ENCODE results near the gene PAQR9. TPM values are rescaled to one million over a fixed set of nuclear protein-coding genes. Genes with fewer than 3 reads are reported as not detected.

The PAQR9 gene
- total RNA-seq, 1 experiment from 2014 or later, result not detected

GRCh38 chr3:142935963-142936362 is 27.5 kb downstream of the PAQR9 start:
- Histone ChIP-seq H3K27ac (no peak overlapping the region), H3K27me3 (replicated peaks) (peaks cover 3% of the 10 kb centered on the region; the same call in 1 of the 2 replicates), H3K4me3 (no peak overlapping the region), H3K9me3 (replicated peaks) (no peaks in the 10 kb centered on the region), H3K36me3 (no peaks in the 10 kb centered on the region), H3K4me1 (replicated peaks) (no peaks in the 10 kb centered on the region)
- DNase-seq (ENCODE audit: low read depth in 1 of 2, low spot score in 2 of 2), result no peak

GRCh38 chr3:142934887-142935269 is 28.6 kb downstream of the PAQR9 start:
- Histone ChIP-seq H3K27me3 (replicated peaks) (peaks cover 3% of the 10 kb centered on the region; the same call in 1 of the 2 replicates), H3K9me3 (replicated peaks) (no peaks in the 10 kb centered on the region), H3K4me1 (replicated peaks) (no peaks in the 10 kb centered on the region), H3K27ac (no peak overlapping the region), H3K4me3 (no peak overlapping the region), H3K36me3 (no peaks in the 10 kb centered on the region)
- DNase-seq (ENCODE audit: low read depth in 1 of 2, low spot score in 2 of 2), result no peak

- H3K27ac ChIP-seq, result no peak overlapping the region
- no peak for DNase-seq (ENCODE audit: low read depth in 1 of 2, low spot score in 2 of 2)
- H3K36me3 ChIP-seq, result no peaks in the 10 kb centered on the region
- no peak overlapping the region for H3K4me3 ChIP-seq
- no peaks in the 10 kb centered on the region for H3K4me1 ChIP-seq (replicated peaks)
- no peaks in the 10 kb centered on the region for H3K9me3 ChIP-seq (replicated peaks)
- H3K27me3 ChIP-seq (replicated peaks), result 0 out of 2 replicates have a peak, but pooled peaks cover 3% of the 10 kb centered on the region
Measured at GRCh38 chr3:142934128-142934886, 29.2 kb downstream of the PAQR9 start.

- Histone ChIP-seq H3K4me3 (no peak overlapping the region), H3K4me1 (replicated peaks) (no peaks in the 10 kb centered on the region)
Measured at GRCh38 chr3:142931222-142931621, 32.3 kb downstream of the PAQR9 start.

GRCh38 chr3:142930463-142930862 is 33.0 kb downstream of the PAQR9 start:
- H3K36me3 ChIP-seq, result no peaks in the 10 kb centered on the region
- no peaks in the 10 kb centered on the region for H3K4me1 ChIP-seq (replicated peaks)
- H3K9me3 ChIP-seq (replicated peaks), result no peaks in the 10 kb centered on the region
- DNase-seq (ENCODE audit: low read depth in 1 of 2, low spot score in 2 of 2), result no peak
- no peaks in the 10 kb centered on the region for H3K27me3 ChIP-seq (replicated peaks)
- H3K4me3 ChIP-seq, result no peak overlapping the region
- no peak overlapping the region for H3K27ac ChIP-seq

More at GRCh38 chr3:142931222-142931621, 32.3 kb downstream of the PAQR9 start:
- DNase-seq (ENCODE audit: low read depth in 1 of 2, low spot score in 2 of 2), result no peak
- Histone ChIP-seq H3K27ac (no peak overlapping the region), H3K36me3 (no peaks in the 10 kb centered on the region), H3K27me3 (replicated peaks) (no peaks in the 10 kb centered on the region), H3K9me3 (replicated peaks) (no peaks in the 10 kb centered on the region)

- H3K4me1 ChIP-seq (replicated peaks), result no peaks in the 10 kb centered on the region
- no peak for DNase-seq (ENCODE audit: low read depth in 1 of 2, low spot score in 2 of 2)
- H3K27me3 ChIP-seq (replicated peaks), result no peaks in the 10 kb centered on the region
- H3K27ac ChIP-seq, result no peak overlapping the region
- no peaks in the 10 kb centered on the region for H3K36me3 ChIP-seq
- no peak overlapping the region for H3K4me3 ChIP-seq
- H3K9me3 ChIP-seq (replicated peaks), result no peaks in the 10 kb centered on the region
Measured at GRCh38 chr3:142929890-142930289, 33.6 kb downstream of the PAQR9 start.

GRCh38 chr3:142929109-142929508 is 34.4 kb downstream of the PAQR9 start:
- no peak for DNase-seq (ENCODE audit: low read depth in 1 of 2, low spot score in 2 of 2)
- H3K9me3 ChIP-seq (replicated peaks), result no peaks in the 10 kb centered on the region
- H3K4me3 ChIP-seq, result no peak overlapping the region
- H3K36me3 ChIP-seq, result no peaks in the 10 kb centered on the region
- H3K27me3 ChIP-seq (replicated peaks), result no peaks in the 10 kb centered on the region
- H3K4me1 ChIP-seq (replicated peaks), result no peaks in the 10 kb centered on the region
- H3K27ac ChIP-seq, result no peak overlapping the region

GRCh38 chr3:142926368-142926944 is 37.0 kb downstream of the PAQR9 start:
- no peak overlapping the region for H3K27ac ChIP-seq
- no peaks in the 10 kb centered on the region for H3K27me3 ChIP-seq (replicated peaks)
- no peaks in the 10 kb centered on the region for H3K9me3 ChIP-seq (replicated peaks)
- H3K4me3 ChIP-seq, result no peak overlapping the region
- DNase-seq (ENCODE audit: low read depth in 1 of 2, low spot score in 2 of 2), result no peak
- H3K36me3 ChIP-seq, result no peaks in the 10 kb centered on the region
- no peaks in the 10 kb centered on the region for H3K4me1 ChIP-seq (replicated peaks)

GRCh38 chr3:142925140-142925539 is 38.3 kb downstream of the PAQR9 start:
- no peak overlapping the region for H3K4me3 ChIP-seq
- H3K27me3 ChIP-seq (replicated peaks), result no peaks in the 10 kb centered on the region
- no peaks in the 10 kb centered on the region for H3K36me3 ChIP-seq
- H3K4me1 ChIP-seq (replicated peaks), result no peaks in the 10 kb centered on the region
- no peaks in the 10 kb centered on the region for H3K9me3 ChIP-seq (replicated peaks)
- H3K27ac ChIP-seq, result no peak overlapping the region
- DNase-seq (ENCODE audit: low read depth in 1 of 2, low spot score in 2 of 2), result no peak

- no peak overlapping the region for H3K4me3 ChIP-seq
- H3K36me3 ChIP-seq, result no peaks in the 10 kb centered on the region
- no peak overlapping the region for H3K27ac ChIP-seq
- no peaks in the 10 kb centered on the region for H3K4me1 ChIP-seq (replicated peaks)
- no peak for DNase-seq (ENCODE audit: low read depth in 1 of 2, low spot score in 2 of 2)
- no peaks in the 10 kb centered on the region for H3K9me3 ChIP-seq (replicated peaks)
- H3K27me3 ChIP-seq (replicated peaks), result no peaks in the 10 kb centered on the region
Measured at GRCh38 chr3:142923694-142924093, 39.8 kb downstream of the PAQR9 start.

GRCh38 chr3:142916605-142917004 is 46.9 kb downstream of the PAQR9 start:
- no peak for DNase-seq (ENCODE audit: low read depth in 1 of 2, low spot score in 2 of 2)
- no peak overlapping the region for H3K4me3 ChIP-seq
- H3K36me3 ChIP-seq, result no peaks in the 10 kb centered on the region
- H3K27ac ChIP-seq, result no peak overlapping the region
- no peaks in the 10 kb centered on the region for H3K9me3 ChIP-seq (replicated peaks)
- H3K27me3 ChIP-seq (replicated peaks), result 0 out of 2 replicates have a peak, but pooled peaks cover 7% of the 10 kb centered on the region
- no peaks in the 10 kb centered on the region for H3K4me1 ChIP-seq (replicated peaks)

- Histone ChIP-seq H3K27ac (no peak overlapping the region), H3K36me3 (no peaks in the 10 kb centered on the region), H3K27me3 (replicated peaks) (0 out of 2 replicates have a peak, but pooled peaks cover 7% of the 10 kb centered on the region), H3K4me1 (replicated peaks) (no peaks in the 10 kb centered on the region), H3K9me3 (replicated peaks) (no peaks in the 10 kb centered on the region), H3K4me3 (no peak overlapping the region)
- no peak for DNase-seq (ENCODE audit: low read depth in 1 of 2, low spot score in 2 of 2)
Measured at GRCh38 chr3:142915636-142916035, 47.8 kb downstream of the PAQR9 start.

- H3K9me3 ChIP-seq (replicated peaks), result no peaks in the 10 kb centered on the region
- no peak for DNase-seq (ENCODE audit: low read depth in 1 of 2, low spot score in 2 of 2)
Measured at GRCh38 chr3:142914286-142914811, 49.1 kb downstream of the PAQR9 start.

GRCh38 chr3:142913432-142913831 is 50.0 kb downstream of the PAQR9 start:
- Histone ChIP-seq H3K4me1 (replicated peaks) (no peaks in the 10 kb centered on the region), H3K4me3 (no peak overlapping the region), H3K9me3 (replicated peaks) (no peaks in the 10 kb centered on the region), H3K27ac (no peak overlapping the region), H3K27me3 (replicated peaks) (0 out of 2 replicates have a peak, but pooled peaks cover 7% of the 10 kb centered on the region), H3K36me3 (no peaks in the 10 kb centered on the region)
- DNase-seq (ENCODE audit: low read depth in 1 of 2, low spot score in 2 of 2), result no peak

More at GRCh38 chr3:142914286-142914811, 49.1 kb downstream of the PAQR9 start:
- 0 out of 2 replicates have a peak, but pooled peaks cover 7% of the 10 kb centered on the region for H3K27me3 ChIP-seq (replicated peaks)
- no peaks in the 10 kb centered on the region for H3K36me3 ChIP-seq
- no peak overlapping the region for H3K27ac ChIP-seq
- H3K4me1 ChIP-seq (replicated peaks), result no peaks in the 10 kb centered on the region
- H3K4me3 ChIP-seq, result no peak overlapping the region
